SK-N-SH (cell line): ENCODE measurements around the gene THTPA. TPM values are rescaled to one million over a fixed set of nuclear protein-coding genes. Genes with fewer than 3 reads are reported as not detected.
"Not testable (repeated sequence)": the region's sequence is repeated elsewhere in the genome, so short reads cannot be mapped to it uniquely, and the experiment has no call there.

Experiments
- CTCF ChIA-PET: fragments of 300-600, 350-600 bp; formaldehyde crosslinking; extraction: SDS; loops from one replicate; lab custom pipeline; 2021; lab: Yijun Ruan, JAX
- POLR2A ChIA-PET: fragments of 350-600 bp; sonication (Branson Sonifier 250); formaldehyde crosslinking; extraction: SDS; loops from one replicate; lab custom pipeline; 2020; ENCODE audit warnings: antibody characterized with exemption, inconsistent platforms; lab: Yijun Ruan, JAX
- DNase-seq: peaks from one replicate; pipeline ENCODE4 v3.0.0; 2012
- H2AFZ ChIP-seq: fragments of 200-600 bp; sonication (generic); 2 replicates; pipeline ENCODE4 v1.8.1; 2016; ENCODE audit warnings: antibody characterized with exemption, mild to moderate bottlenecking, low read depth
- H3F3A ChIP-seq: fragments of 200-600 bp; sonication (generic); replicated peaks from 2 replicates; pipeline ENCODE3; 2016; ENCODE audit warnings: antibody characterized with exemption, mild to moderate bottlenecking; ENCODE audit not compliant: insufficient read depth
- H3K27ac ChIP-seq, 2 experiments: fragments of 200-500 bp in 1 of 2; fragments of 200-600 bp in 1 of 2; sonication (Bioruptor generic) in 1 of 2; sonication (generic), shearing (Covaris generic) in 1 of 2; 2 replicates each; pipeline versions ENCODE4 v1.5.1 to v1.6.1; 2014 to 2016; ENCODE audit warnings: low read depth in 2 of 2, inconsistent platforms in 1 of 2, low read length in 1 of 2, mild to moderate bottlenecking in 1 of 2, mixed read lengths in 1 of 2
- H3K27me3 ChIP-seq: fragments of 200-600 bp; sonication (generic), shearing (Covaris generic); 2 replicates; pipeline ENCODE4 v1.6.1; 2016; ENCODE audit warnings: mixed run types; ENCODE audit not compliant: insufficient read depth
- H3K36me3 ChIP-seq, 2 experiments: fragments of 200-500 bp in 1 of 2; fragments of 200-600 bp in 1 of 2; sonication (Bioruptor generic) in 1 of 2; sonication (generic) in 1 of 2; replicated peaks in 1 of 2; 2 replicates each; pipeline versions ENCODE3 to v1.5.1; 2014 to 2016; ENCODE audit warnings: low read length in 1 of 2, mild to moderate bottlenecking in 1 of 2; ENCODE audit not compliant: insufficient read depth in 2 of 2, control insufficient read depth in 1 of 2
- H3K4me1 ChIP-seq, 2 experiments: fragments of 200-500 bp in 1 of 2; fragments of 200-600 bp in 1 of 2; sonication (Bioruptor generic) in 1 of 2; sonication (generic), shearing (Covaris generic) in 1 of 2; 2 replicates each; pipeline versions ENCODE4 v1.5.1 to v1.6.1; 2014 to 2016; ENCODE audit warnings: low read depth in 1 of 2, low read length in 1 of 2, mixed run types in 1 of 2; ENCODE audit not compliant: insufficient read depth in 2 of 2, control insufficient read depth in 1 of 2
- H3K4me2 ChIP-seq: fragments of 200-600 bp; sonication (generic), shearing (Covaris generic); 2 replicates; pipeline ENCODE4 v1.6.1; 2017; ENCODE audit warnings: mixed run types
- H3K4me3 ChIP-seq, 2 experiments: fragments of 200-500 bp in 1 of 2; fragments of 200-600 bp in 1 of 2; sonication (Bioruptor generic) in 1 of 2; sonication (generic), shearing (Covaris generic) in 1 of 2; 2 replicates each; pipeline versions ENCODE4 v1.5.1 to v1.8.1; 2014 to 2016; ENCODE audit warnings: low read depth in 2 of 2, inconsistent platforms in 1 of 2, low read length in 1 of 2, mild to moderate bottlenecking in 1 of 2, mixed read lengths in 1 of 2, moderate library complexity in 1 of 2
- H3K79me2 ChIP-seq: fragments of 200-600 bp; sonication (generic); 2 replicates; pipeline ENCODE4 v1.8.1; 2017; ENCODE audit warnings: mild to moderate bottlenecking; ENCODE audit not compliant: insufficient read depth
- H3K9ac ChIP-seq: fragments of 200-600 bp; sonication (generic); 2 replicates; pipeline ENCODE4 v1.6.1; 2017; ENCODE audit warnings: mixed run types
- H3K9me2 ChIP-seq: fragments of 200-600 bp; sonication (generic); 2 replicates; pipeline ENCODE4 v1.6.1; 2017; ENCODE audit warnings: mixed run types
- H3K9me3 ChIP-seq: fragments of 200-600 bp; sonication (generic); 2 replicates; pipeline ENCODE4 v1.6.1; 2017; ENCODE audit warnings: mixed run types, mild to moderate bottlenecking, moderate library complexity
- H4K20me1 ChIP-seq: fragments of 200-600 bp; sonication (generic); 2 replicates; pipeline ENCODE4 v1.6.1; 2017; ENCODE audit warnings: mild to moderate bottlenecking, mixed run types; ENCODE audit not compliant: insufficient read depth
- IRF3 ChIP-seq: fragments of 150-350 bp; IDR thresholded peaks from 2 replicates; pipeline ENCODE4 v1.6.1; 2016; ENCODE audit warnings: mild to moderate bottlenecking, low read depth, low read length
- JUND ChIP-seq: IDR thresholded peaks from 2 replicates; pipeline ENCODE4 v1.4.0; 2012
- RAD21 ChIP-seq: IDR thresholded peaks from 2 replicates; pipeline ENCODE4 v1.6.1; 2012; ENCODE audit warnings: mild to moderate bottlenecking, low read length
- TAF1 ChIP-seq: IDR thresholded peaks from 2 replicates; pipeline ENCODE4 v1.6.1; 2012; ENCODE audit warnings: low read depth, mild to moderate bottlenecking, low read length, moderate library complexity, borderline replicate concordance
- TEAD4 ChIP-seq: IDR thresholded peaks from 2 replicates; pipeline ENCODE4 v1.4.0; 2012; ENCODE audit warnings: mild to moderate bottlenecking, borderline replicate concordance; ENCODE audit not compliant: insufficient read depth
- USF1 ChIP-seq: IDR thresholded peaks from 2 replicates; pipeline ENCODE4 v1.4.0; 2012; ENCODE audit warnings: low read depth, borderline replicate concordance
- WGBS: methylation state at CpG from one replicate; pipeline ENCODE4 v1.1.6; 2017; ENCODE audit warnings: low lambda C conversion rate; 5-methylcytosine and 5-hydroxymethylcytosine counted together
- polyA plus RNA-seq, 3 experiments: library from polyadenylated mRNA; depleted of rRNA; stranded (reverse); fragments of >200 nt; gene quantifications; 2 replicates each; pipeline ENCODE4 v1.2.3, GENCODE V29; 2012

The THTPA gene
- polyA plus RNA-seq, 1 of the 3 experiments (the other 2 are of a cell fraction), result 16.3 TPM

- Histone ChIP-seq H3K9ac (no peak overlapping the region), H3K4me2 (no peak overlapping the region), H3K36me3 (no peaks in the 10 kb centered on the region), H3K4me3 (no peak overlapping the region), H2AFZ (no peak overlapping the region), H3K27me3 (no peaks in the 10 kb centered on the region), H3K4me1 (peaks cover 0 to 14% of the 10 kb centered on the region in 2 experiments; a peak in 1 of 4 replicates), H3K9me3 (no peaks in the 10 kb centered on the region), H3K27ac (no peak overlapping the region; a peak in 1 of 4 replicates), H3K79me2 (no peaks in the 10 kb centered on the region), H4K20me1 (no peaks in the 10 kb centered on the region), H3K9me2 (no peaks in the 10 kb centered on the region), H3F3A (no peaks in the 10 kb centered on the region)
- POLR2A ChIA-PET, result no interaction called here
- CTCF ChIA-PET, result interaction anchor here (0.8 to 1.3 kb wide), 3 partner anchors 23 to 327 kb away, joined by 3 to 4 read pairs (median 3); no protein-coding TSS in a partner anchor
- DNase-seq, result no peak
- WGBS, result 75% methylated on average over 3 of the region's 3 CpGs
- TF ChIP-seq IRF3 (no peak), USF1 (no peak), TAF1 (no peak), JUND (no peak), TEAD4 (no peak), RAD21 (no peak)
Observed at GRCh38 chr14:23582906-23583760, 27.1 kb downstream of the THTPA start.

- H3K79me2 ChIP-seq, H3K4me3 ChIP-seq, H3K9me2 ChIP-seq, H3K9ac ChIP-seq, POLR2A ChIA-PET, H3K27me3 ChIP-seq, DNase-seq, H4K20me1 ChIP-seq, H3K4me2 ChIP-seq, H3K27ac ChIP-seq, H3K9me3 ChIP-seq, CTCF ChIA-PET, H2AFZ ChIP-seq, H3F3A ChIP-seq, H3K36me3 ChIP-seq: not testable (repeated sequence)
- WGBS, result 79% methylated on average over 25 of the region's 25 CpGs
- peaks cover 0 to 12% of the 10 kb centered on the region in 2 experiments; a peak in 1 of 4 replicates for H3K4me1 ChIP-seq
Observed at GRCh38 chr14:23583761-23584526, 27.9 kb downstream of the THTPA start.

- H3K9ac ChIP-seq, CTCF ChIA-PET, H3K36me3 ChIP-seq, POLR2A ChIA-PET, H3K4me3 ChIP-seq, H4K20me1 ChIP-seq, H2AFZ ChIP-seq, H3K9me3 ChIP-seq, DNase-seq, H3K27ac ChIP-seq, H3F3A ChIP-seq, H3K79me2 ChIP-seq, H3K4me2 ChIP-seq, H3K9me2 ChIP-seq, H3K27me3 ChIP-seq: not testable (repeated sequence)
- WGBS, result 82% methylated on average over 11 of the region's 26 CpGs
- peaks cover 6 to 11% of the 10 kb centered on the region in 2 experiments; a peak in 3 of 4 replicates for H3K4me1 ChIP-seq
Observed at GRCh38 chr14:23584527-23585203, 28.6 kb downstream of the THTPA start.
